ENCODE data around the gene NOS1AP.

DNA sequence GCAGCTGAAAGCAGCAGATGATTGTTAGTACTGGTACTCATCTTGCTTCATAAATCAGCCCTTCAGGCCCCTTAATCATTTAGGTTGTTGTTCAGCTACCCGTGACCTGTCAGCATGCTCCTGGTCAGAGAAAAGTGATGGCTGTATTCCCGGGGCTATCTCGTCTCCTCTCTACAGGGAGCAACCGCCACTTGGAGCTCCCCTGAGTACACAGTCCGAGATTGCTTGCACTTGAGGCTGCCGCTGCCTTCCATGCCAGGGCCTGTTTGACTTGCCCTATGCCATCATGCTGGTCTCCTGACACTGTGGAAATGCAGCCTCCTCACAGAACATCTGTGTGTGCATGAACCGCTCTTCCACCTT is 209.6 kb downstream of the NOS1AP start:
- TF ChIP-seq EZH2 (IDR thresholded peaks at IDR 0.05; ENCODE audit: borderline replicate concordance, low read length) = no peak
- TF ChIP-seq, protein P1, sequence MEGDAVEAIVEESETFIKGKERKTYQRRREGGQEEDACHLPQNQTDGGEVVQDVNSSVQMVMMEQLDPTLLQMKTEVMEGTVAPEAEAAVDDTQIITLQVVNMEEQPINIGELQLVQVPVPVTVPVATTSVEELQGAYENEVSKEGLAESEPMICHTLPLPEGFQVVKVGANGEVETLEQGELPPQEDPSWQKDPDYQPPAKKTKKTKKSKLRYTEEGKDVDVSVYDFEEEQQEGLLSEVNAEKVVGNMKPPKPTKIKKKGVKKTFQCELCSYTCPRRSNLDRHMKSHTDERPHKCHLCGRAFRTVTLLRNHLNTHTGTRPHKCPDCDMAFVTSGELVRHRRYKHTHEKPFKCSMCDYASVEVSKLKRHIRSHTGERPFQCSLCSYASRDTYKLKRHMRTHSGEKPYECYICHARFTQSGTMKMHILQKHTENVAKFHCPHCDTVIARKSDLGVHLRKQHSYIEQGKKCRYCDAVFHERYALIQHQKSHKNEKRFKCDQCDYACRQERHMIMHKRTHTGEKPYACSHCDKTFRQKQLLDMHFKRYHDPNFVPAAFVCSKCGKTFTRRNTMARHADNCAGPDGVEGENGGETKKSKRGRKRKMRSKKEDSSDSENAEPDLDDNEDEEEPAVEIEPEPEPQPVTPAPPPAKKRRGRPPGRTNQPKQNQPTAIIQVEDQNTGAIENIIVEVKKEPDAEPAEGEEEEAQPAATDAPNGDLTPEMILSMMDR (conservative IDR thresholded peaks at IDR 0.05 in 1 of 2, IDR thresholded peaks at IDR 0.05 in 1 of 2; ENCODE audit: extremely low read depth in 1 of 2, insufficient read depth in 1 of 2, low read depth in 1 of 2, low read length in 2 of 2) = no peak
